Stimulated activated CD8-positive, alpha-beta memory T cell treated with anti-CD3 and anti-CD28 coated beads, Interleukin-12 subunit alpha, Interleukin-12 subunit beta, amount 100 ng/mL, for 24 hours (primary cell): Measurements from ENCODE around the gene SHISA5.

Experiments
- DNase-seq: peaks from one replicate; pipeline ENCODE4 v3.0.0-alpha.2; 2020; ENCODE audit errors: extremely low read depth

SHISA5 gene

GRCh38 chr3:48431224-48432029 is 72.5 kb downstream of the SHISA5 start:
- no peak for DNase-seq

- DNase-seq: no peak
Measured at GRCh38 chr3:48430708-48431101, 73.3 kb downstream of the SHISA5 start.

- no peak for DNase-seq
Measured at GRCh38 chr3:48429960-48430707, 73.8 kb downstream of the SHISA5 start, which contains the start of gene PLXNB1. PLXNB1 (minus strand) TSS chr3:48430086; CDS start chr3:48424611, 5,475 bp downstream.

- no peak for DNase-seq
Measured at GRCh38 chr3:48429317-48429959, 74.5 kb downstream of the SHISA5 start.

DNA sequence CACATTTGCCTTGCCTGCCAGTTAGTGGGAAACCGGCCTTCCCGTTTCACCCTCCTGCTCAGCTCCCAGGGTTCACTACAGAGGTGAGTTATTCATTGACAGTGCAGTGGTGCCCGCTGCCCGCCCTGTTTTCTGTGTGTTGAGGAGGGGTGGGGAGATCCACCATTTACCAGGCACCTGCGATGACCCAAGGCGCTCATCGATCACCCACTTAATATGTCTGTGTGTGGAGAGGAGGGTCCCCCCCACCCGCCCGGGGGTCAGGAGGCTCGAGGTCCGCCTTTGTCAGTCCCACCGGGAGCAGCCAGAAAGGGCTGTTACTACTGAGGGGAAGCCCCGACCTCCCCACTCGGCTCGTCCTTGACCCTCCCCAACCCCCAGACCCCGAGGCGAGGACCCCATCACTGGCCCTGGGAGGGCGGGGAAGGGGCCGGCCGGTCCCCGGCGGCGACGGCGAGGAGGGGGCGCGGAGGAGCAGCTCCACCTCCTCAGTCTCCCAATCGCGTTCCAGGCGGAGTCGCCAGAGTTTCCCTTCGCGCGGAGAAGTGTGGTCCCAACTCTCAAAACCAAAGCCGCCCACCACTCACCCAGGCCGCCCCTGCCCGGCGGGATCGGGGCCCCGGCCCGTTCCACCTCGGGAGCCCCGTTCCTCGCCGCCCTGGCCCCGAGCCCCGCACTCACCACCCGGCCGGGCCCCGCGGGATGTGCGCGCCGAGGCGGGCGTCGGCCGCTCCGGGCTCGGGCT is 75.2 kb downstream of the SHISA5 start:
- DNase-seq: no peak

GRCh38 chr3:48428088-48428571 is 75.8 kb downstream of the SHISA5 start:
- DNase-seq: no peak

DNA sequence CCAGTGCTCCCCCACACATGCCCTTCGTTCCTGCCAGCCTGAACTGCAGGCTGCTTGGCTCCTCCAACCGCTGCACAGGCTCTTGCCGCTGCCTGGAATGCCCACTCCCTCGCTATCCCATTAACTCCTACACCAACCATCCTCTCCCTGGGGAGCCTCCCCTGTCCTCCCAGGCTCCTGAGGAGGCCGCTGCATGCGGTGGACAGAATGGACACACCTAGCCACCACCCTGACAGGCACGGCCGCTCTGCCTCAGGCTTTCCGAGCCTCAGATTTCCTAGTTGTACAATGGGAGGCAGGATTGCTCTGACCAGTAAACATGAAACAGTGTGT is 76.4 kb downstream of the SHISA5 start:
- no peak for DNase-seq

DNA sequence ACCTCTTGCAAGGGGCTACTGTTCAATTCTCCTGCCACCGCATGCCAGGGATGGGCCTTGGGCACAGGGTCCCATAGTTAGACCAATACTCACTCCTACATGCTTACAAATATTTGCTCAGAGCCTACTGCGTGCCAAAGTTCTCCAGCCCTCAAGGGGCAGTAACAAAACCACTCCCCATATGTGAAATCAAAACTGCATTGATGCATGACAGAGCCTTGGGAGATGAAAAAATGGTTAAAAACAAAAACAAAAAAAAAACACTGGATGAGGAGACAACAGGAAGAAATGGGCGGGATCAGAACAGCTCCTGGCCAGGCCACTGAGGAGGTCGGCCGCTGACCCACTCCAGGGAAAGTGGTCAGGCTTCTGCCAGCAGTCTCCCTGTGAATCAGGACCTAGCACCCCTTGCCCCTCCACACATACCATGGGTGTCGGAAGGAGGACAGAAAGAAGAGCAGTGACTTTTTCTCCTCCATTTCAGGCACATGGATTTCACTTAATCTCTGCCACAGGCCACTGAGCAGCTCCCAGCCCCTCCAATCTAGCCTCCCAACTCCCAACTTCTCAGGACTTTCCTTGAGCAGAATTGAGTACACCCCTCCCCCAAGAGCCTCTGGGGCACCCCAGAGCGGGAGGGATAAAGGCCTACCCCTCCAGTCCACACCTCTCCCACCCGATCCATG is 76.9 kb downstream of the SHISA5 start:
- DNase-seq: no peak

DNA sequence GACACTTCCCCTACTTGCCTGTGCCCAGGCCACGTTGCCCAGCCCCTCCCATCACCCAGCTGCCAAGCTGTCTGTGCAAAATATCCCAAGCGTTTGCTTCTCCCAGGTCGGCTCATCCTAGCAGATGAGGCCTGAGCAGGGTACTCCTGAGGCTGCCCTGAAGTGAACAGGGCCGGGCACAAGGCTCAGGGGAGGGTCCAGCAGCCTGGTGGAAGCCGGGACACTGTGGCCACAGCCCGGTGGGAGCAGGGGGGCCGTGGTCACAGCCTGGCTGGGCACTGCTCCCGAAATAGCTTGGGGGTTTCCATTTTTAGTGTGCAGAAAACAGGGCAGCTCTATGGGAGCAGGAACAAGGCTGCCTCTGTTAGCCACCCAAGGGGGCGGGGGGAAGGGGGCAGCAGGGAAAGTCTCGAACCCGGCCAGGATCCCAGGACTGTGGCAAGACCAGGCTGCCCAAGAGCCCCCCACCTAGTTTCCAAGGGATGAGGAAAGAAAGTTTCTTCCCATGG is 77.5 kb downstream of the SHISA5 start:
- no peak for DNase-seq

GRCh38 chr3:48425281-48425812 is 78.6 kb downstream of the SHISA5 start:
- no peak for DNase-seq

GRCh38 chr3:48423883-48424695 is 79.9 kb downstream of the SHISA5 start:
- no peak for DNase-seq

- DNase-seq: no peak
Measured at GRCh38 chr3:48423241-48423882, 80.6 kb downstream of the SHISA5 start.

- no peak for DNase-seq
Measured at GRCh38 chr3:48422681-48423080, 81.3 kb downstream of the SHISA5 start.

GRCh38 chr3:48422272-48422671 is 81.7 kb downstream of the SHISA5 start:
- no peak for DNase-seq

GRCh38 chr3:48420561-48420960 is 83.4 kb downstream of the SHISA5 start:
- no peak for DNase-seq

- DNase-seq: no peak
Measured at GRCh38 chr3:48419597-48419996, 84.4 kb downstream of the SHISA5 start.

DNA sequence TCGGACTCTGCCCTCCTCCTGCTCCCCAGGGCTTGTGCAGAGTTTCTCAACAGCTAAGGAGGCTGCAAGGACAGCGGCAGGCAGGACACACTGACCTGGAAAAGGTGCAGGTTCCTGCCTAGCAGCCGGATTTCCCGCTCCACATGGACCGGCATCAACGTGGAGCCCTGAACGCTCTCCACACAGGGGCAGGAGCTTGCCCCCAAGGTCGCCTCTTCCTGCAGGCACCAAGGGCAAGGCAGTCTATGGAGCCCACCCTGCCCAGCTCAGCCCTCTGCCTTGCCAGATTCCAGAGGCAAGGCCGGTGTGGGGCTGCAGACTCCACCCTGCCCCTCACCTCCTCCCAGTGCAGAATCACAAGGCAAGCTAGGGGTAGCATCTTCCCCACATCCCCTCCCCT is 84.8 kb downstream of the SHISA5 start:
- no peak for DNase-seq

- DNase-seq: no peak
Measured at GRCh38 chr3:48418651-48419050, 85.3 kb downstream of the SHISA5 start.

DNA sequence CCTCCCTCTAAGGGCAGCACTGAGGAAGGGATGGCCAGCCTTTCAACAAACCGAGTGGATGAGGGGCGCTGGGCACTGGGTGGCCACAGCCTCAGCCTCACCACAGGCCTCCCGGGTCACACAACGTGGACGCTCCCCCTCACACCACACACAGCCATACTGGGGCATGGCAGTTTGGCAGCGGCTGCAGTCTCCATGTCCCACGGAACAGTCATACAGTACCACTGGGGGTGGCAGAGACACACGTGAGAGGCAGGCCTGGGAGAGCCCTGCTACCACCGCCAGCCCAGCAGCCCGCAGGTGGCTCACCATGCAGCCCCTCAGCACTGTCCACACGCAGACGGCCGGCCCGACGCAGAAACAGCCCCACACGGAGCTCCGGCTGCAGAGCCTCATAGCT is 85.8 kb downstream of the SHISA5 start:
- DNase-seq: no peak
